Measurements from ENCODE around the gene DYNLL1.

DNA sequence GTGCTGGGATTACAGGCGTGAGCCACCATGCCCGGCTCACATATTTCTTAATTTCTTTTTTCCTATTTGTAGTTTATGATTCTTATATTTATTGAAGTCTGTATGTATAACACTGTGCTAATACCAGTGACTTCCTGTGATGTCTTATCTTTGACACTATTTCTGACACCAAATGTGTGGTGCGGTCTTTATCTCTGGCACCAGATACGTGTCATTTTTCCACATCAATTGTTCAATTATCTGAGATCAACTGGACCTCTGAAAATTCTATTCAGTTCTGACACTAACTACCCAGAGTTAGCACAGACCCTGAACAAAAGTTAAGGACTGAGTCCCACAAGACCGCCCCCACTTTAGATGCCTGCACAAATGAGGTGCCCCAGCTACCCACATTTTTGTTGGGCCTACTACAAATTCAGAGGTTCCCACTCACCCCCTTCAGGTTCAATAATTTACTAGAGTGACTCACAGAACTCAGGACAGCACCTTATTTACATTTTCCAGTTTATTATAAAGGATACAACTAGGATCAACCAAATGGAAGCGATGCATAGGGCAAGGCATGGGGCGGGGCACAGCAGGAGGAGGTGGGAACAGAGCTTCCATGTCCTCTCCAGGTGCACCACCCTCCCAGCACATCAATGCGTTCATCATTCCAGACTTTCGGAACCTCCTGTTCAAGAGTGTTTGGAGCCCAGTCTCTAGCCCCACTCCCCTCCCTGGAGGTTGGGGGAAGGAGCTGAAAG is 14.7 kb upstream of the DYNLL1 start:
- TF ChIP-seq, protein P1, sequence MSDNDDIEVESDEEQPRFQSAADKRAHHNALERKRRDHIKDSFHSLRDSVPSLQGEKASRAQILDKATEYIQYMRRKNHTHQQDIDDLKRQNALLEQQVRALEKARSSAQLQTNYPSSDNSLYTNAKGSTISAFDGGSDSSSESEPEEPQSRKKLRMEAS (IDR thresholded peaks at IDR 0.05), result no peak
- TF ChIP-seq RXRA (IDR thresholded peaks at IDR 0.05) (no peak), RAD21 (IDR thresholded peaks at IDR 0.05) (no peak), GABPA (IDR thresholded peaks at IDR 0.05 in 1 of 2, conservative IDR thresholded peaks at IDR 0.05 in 1 of 2) (no peak), HNF4A (conservative IDR thresholded peaks at IDR 0.05) (no peak), SP1 (IDR thresholded peaks at IDR 0.05) (no peak), NR2F2 (IDR thresholded peaks at IDR 0.05) (no peak), EGR1 (IDR thresholded peaks at IDR 0.05; ENCODE audit: low read depth in 2 of 2) (no peak), TAF1 (conservative IDR thresholded peaks at IDR 0.05) (no peak)
- TF ChIP-seq, protein P2, sequence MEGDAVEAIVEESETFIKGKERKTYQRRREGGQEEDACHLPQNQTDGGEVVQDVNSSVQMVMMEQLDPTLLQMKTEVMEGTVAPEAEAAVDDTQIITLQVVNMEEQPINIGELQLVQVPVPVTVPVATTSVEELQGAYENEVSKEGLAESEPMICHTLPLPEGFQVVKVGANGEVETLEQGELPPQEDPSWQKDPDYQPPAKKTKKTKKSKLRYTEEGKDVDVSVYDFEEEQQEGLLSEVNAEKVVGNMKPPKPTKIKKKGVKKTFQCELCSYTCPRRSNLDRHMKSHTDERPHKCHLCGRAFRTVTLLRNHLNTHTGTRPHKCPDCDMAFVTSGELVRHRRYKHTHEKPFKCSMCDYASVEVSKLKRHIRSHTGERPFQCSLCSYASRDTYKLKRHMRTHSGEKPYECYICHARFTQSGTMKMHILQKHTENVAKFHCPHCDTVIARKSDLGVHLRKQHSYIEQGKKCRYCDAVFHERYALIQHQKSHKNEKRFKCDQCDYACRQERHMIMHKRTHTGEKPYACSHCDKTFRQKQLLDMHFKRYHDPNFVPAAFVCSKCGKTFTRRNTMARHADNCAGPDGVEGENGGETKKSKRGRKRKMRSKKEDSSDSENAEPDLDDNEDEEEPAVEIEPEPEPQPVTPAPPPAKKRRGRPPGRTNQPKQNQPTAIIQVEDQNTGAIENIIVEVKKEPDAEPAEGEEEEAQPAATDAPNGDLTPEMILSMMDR (IDR thresholded peaks at IDR 0.05; ENCODE audit: low read depth, low read length, missing input control), result no peak
- TF ChIP-seq, protein P3, sequence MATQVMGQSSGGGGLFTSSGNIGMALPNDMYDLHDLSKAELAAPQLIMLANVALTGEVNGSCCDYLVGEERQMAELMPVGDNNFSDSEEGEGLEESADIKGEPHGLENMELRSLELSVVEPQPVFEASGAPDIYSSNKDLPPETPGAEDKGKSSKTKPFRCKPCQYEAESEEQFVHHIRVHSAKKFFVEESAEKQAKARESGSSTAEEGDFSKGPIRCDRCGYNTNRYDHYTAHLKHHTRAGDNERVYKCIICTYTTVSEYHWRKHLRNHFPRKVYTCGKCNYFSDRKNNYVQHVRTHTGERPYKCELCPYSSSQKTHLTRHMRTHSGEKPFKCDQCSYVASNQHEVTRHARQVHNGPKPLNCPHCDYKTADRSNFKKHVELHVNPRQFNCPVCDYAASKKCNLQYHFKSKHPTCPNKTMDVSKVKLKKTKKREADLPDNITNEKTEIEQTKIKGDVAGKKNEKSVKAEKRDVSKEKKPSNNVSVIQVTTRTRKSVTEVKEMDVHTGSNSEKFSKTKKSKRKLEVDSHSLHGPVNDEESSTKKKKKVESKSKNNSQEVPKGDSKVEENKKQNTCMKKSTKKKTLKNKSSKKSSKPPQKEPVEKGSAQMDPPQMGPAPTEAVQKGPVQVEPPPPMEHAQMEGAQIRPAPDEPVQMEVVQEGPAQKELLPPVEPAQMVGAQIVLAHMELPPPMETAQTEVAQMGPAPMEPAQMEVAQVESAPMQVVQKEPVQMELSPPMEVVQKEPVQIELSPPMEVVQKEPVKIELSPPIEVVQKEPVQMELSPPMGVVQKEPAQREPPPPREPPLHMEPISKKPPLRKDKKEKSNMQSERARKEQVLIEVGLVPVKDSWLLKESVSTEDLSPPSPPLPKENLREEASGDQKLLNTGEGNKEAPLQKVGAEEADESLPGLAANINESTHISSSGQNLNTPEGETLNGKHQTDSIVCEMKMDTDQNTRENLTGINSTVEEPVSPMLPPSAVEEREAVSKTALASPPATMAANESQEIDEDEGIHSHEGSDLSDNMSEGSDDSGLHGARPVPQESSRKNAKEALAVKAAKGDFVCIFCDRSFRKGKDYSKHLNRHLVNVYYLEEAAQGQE (IDR thresholded peaks at IDR 0.05), result no peak

Measured in liver (tissue), 3 donors.